Jurkat, Clone E6-1 (cell line): ENCODE data around the gene FCGR1A.
"Not testable (repeated sequence)": the region's sequence is repeated elsewhere in the genome, so short reads cannot be mapped to it uniquely, and the experiment has no call there.

Experiments used
- DNase-seq: peaks from one replicate; pipeline ENCODE4 v3.0.0-alpha.2; 2011; ENCODE audit warnings: low read depth, low spot score
- H3K4me3 ChIP-seq: 2 replicates; pipeline ENCODE4 v1.5.1; 2011; ENCODE audit warnings: mild to moderate bottlenecking, low read length, control low read depth, moderate library complexity

The FCGR1A gene

DNA sequence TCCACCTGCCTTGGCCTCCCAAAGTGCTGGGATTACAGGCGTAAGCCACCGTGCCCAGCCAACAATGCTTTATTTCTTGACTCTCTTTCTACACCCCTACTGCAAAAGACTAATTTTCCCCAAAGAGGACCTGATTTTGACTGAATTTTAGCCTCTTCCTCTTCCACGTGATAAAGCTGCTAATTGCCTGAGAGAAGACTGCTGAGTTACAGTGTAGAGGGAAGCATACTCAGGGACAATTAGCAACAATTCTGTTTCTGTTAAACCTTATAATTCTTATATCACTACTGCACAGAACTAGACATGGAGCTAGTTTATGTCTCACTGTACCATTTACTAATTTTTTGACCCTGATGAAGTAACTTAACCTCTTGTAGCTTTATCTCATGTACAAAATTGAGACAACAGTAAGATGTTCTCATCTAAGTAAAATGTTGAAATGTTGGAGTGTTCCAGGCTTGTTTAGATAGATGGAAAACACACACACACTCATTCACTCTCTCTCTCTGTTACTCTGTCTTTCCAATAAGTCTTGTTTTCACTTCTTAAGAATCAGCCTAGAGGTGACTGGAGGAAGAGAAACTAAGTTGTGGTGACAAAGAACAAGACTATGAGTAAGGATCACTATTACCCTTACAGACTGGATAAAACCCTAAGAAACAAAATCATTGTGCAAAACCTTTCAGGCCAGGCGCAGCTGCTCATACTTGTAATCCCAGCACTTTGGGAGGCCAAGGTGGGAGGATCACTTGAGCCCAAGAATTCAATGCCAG, 10.7 kb upstream of the FCGR1A start:
- not testable (repeated sequence) for DNase-seq, H3K4me3 ChIP-seq

DNA sequence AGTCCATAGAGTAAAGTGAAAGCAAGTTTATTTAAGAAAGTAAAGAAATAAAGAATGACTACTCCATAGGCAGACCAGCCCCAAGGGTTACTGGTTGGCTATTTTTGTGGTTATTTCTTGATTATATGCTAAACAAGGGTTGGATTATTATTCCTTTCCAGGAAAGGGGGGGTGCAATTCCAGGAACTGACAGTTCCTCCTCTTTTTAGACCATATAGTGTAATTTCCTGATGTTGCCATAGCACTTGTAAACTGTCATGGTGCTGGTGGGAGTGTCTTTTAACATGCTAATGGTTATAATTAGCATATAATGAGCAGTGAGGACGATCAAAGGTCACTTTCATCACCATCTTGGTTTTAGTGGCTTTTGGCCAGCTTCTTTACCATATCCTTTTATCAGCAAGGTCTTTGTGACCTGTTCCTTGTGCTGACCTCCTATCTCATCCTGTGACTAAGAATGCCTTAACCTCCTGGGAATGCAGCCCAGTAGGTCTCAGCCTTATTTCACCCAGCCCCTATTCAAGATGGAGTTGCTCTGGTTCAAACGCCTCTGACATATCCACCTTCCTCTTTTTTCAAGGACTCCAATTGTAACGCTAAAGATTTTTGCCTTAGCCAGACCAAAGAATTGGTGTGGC, 6.9 kb upstream of the FCGR1A start:
- not testable (repeated sequence) for DNase-seq, H3K4me3 ChIP-seq

GRCh38 chr1:149777084-149777483, 5.4 kb upstream of the FCGR1A start:
- peak; percentile 33 for DNase-seq
- H3K4me3 ChIP-seq = not testable (repeated sequence)

- not testable (repeated sequence) for DNase-seq, H3K4me3 ChIP-seq
These were observed 4.2 kb upstream of the FCGR1A start for GRCh38 chr1:149778313-149778712.

- not testable (repeated sequence) for DNase-seq, H3K4me3 ChIP-seq
These were observed 995 bp upstream of the FCGR1A start for GRCh38 chr1:149781413-149781984.

DNA sequence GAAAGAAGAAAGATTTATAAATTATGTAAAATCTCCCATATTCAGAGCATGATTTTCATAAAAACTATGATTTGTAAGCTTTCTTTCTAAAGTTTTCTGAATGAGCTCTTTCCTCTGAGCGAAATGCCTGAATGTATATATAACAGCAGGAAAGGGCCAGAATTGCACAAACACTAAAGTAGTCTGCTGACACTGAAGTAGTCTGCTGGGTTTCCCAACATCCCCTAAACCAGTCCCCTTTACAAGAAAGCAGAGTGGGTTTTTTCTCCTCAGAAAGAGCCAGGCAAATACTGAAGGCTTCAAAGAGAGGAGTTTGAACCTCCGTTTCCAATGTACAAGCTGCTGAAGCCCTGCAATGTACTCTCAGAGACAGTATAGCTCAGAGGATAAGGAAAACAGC, 795 bp downstream of the FCGR1A start:
- not testable (repeated sequence) for H3K4me3 ChIP-seq, DNase-seq

DNA sequence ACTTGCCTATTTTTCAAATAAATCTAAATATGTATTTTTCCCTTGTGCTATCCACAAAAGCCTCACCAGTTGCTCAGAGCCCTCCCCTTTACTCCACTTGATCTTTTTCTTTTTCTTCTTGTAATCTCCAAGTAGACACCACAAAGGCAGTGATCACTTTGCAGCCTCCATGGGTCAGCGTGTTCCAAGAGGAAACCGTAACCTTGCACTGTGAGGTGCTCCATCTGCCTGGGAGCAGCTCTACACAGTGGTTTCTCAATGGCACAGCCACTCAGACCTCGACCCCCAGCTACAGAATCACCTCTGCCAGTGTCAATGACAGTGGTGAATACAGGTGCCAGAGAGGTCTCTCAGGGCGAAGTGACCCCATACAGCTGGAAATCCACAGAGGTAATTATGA, 1.4 kb downstream of the FCGR1A start:
- H3K4me3 ChIP-seq, DNase-seq: not testable (repeated sequence)

DNA sequence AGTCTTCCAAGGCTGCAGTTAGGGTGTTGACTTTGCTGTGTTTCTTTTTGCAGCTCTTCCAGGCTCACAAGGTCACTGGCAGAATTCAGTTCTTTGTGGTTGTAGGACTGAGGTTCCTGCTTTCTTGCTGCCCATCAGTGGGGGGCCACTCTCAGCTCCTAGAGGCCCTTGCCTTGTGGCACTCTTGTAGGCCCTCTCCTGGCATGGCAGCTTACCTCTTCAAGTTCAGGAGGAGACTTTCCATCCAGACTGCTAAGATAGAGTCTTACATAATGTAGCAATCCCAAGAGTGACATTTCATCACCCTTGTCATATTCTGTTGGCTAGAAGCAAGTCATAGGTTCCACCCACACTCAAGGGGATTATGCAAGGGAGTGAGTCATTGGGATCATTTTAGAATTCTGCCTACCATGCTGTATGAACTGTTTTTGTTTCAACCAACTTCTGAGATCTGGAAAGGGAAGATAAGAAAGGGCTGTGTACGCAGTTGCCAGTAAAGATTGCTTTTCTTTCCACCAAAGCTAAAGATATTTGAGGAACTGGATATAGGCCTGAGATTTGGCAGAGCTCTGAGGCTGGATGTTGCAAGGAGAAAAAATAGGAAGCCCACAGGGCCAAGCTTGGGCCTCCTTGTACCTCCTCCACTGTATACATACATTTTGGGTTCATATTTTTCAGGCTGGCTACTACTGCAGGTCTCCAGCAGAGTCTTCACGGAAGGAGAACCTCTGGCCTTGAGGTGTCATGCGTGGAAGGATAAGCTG, 5.4 kb downstream of the FCGR1A start:
- H3K4me3 ChIP-seq, DNase-seq: not testable (repeated sequence)

GRCh38 chr1:149792502-149792901, 10.0 kb downstream of the FCGR1A start:
- DNase-seq = not testable (repeated sequence)
- H3K4me3 ChIP-seq = peak overlapping the region; percentile 42

GRCh38 chr1:149792912-149793515, 10.5 kb downstream of the FCGR1A start:
- DNase-seq = peak; percentile 47
- H3K4me3 ChIP-seq = peak overlapping the region; percentile 42

GRCh38 chr1:149793885-149794284, 11.4 kb downstream of the FCGR1A start:
- not testable (repeated sequence) for DNase-seq, H3K4me3 ChIP-seq

GRCh38 chr1:149801628-149802027, 19.1 kb downstream of the FCGR1A start:
- DNase-seq = not testable (repeated sequence)

GRCh38 chr1:149804417-149805080, 22.1 kb downstream of the FCGR1A start:
- not testable (repeated sequence) for H3K4me3 ChIP-seq, DNase-seq

More at GRCh38 chr1:149801628-149802027, 19.1 kb downstream of the FCGR1A start:
- not testable (repeated sequence) for H3K4me3 ChIP-seq

GRCh38 chr1:149810697-149811405, 28.4 kb downstream of the FCGR1A start:
- DNase-seq, H3K4me3 ChIP-seq: not testable (repeated sequence)

- DNase-seq = peak; percentile 27
These were observed 29.0 kb downstream of the FCGR1A start for GRCh38 chr1:149811514-149811889.

GRCh38 chr1:149811890-149812829, 29.7 kb downstream of the FCGR1A start:
- peak; percentile 96 for DNase-seq
- H3K4me3 ChIP-seq = peak overlapping the region; percentile 47

More at GRCh38 chr1:149811514-149811889, 29.0 kb downstream of the FCGR1A start:
- H3K4me3 ChIP-seq = peak overlapping the region; percentile 19; the same call in 1 of the 2 replicates
